ENCODE results near the gene NELFB. TPM values are rescaled to one million over a fixed set of nuclear protein-coding genes. Genes with fewer than 3 reads are reported as not detected.

The NELFB gene
- total RNA-seq, 1 donor from 2014 or later: 44.8 TPM

DNA sequence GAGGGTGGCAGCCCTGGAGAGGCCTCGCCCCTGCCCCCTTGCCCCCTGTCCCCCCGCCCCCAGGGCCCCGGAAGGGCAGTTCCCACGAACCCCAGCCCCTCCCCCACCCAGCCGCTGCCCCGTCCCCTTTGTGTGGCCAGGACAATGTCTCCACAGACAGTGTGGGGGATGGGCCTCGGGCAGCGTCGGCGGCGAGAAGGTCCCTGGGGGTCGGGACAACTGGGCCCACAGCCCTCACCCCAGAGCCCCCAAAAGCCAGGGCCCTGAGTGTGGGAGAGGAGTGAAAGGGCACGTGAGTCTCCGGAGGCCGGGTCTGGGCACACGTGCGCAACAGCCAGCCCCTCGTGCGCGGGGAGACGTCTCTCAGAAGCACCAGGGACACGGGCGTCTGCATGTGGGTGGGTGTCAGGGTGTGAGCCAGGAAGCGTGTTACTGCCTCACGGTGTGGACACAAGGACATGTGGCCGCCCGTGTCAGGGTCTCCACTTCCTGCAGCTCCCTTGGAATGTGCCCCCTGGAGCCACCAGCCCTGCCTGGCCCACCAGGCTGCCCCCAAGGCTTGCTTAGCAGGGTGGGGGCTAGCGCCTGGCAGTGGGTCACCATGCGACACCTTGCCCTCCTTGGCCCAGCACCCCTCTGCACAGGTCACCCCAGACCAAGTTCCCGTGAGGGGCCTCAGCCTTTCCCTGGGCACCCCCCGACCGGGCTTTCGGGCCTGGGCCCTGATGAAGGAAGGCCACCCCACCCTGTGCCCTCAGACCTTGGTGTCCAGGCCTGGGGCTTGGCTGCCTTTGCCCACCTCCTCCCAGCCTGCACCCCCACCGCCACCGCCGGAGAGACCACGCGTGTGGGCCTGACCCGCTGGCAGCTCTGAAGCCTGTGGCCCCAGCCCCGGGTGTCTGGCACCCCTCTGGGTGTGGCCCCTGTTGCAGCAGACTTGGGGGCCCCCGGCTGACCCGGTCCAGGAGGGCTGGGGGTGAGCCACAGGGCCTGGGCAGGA, 59.7 kb downstream of the NELFB start:
- DNase-seq: no peak

DNA sequence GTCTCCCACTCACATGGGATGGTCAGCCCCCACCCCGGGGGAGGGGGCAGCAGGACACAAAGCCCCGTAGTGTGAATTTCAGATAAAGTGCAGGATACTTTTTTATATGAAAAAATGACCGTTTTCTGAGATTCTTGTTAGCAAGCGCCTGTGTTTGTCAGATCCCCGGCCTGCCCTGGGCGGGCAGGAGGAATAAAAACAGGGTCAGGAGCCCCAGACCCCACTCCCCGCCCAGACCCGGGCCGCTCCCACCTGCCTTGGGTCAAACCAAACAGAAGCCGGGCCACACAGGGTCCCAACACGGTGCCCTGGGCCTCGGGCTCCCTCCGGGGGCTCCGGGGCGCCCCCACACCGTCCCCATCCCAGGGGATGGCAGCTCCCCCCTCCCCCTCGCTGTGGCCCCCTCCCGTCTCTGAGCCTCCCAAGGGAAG, 60.5 kb downstream of the NELFB start:
- no peak for DNase-seq

DNA sequence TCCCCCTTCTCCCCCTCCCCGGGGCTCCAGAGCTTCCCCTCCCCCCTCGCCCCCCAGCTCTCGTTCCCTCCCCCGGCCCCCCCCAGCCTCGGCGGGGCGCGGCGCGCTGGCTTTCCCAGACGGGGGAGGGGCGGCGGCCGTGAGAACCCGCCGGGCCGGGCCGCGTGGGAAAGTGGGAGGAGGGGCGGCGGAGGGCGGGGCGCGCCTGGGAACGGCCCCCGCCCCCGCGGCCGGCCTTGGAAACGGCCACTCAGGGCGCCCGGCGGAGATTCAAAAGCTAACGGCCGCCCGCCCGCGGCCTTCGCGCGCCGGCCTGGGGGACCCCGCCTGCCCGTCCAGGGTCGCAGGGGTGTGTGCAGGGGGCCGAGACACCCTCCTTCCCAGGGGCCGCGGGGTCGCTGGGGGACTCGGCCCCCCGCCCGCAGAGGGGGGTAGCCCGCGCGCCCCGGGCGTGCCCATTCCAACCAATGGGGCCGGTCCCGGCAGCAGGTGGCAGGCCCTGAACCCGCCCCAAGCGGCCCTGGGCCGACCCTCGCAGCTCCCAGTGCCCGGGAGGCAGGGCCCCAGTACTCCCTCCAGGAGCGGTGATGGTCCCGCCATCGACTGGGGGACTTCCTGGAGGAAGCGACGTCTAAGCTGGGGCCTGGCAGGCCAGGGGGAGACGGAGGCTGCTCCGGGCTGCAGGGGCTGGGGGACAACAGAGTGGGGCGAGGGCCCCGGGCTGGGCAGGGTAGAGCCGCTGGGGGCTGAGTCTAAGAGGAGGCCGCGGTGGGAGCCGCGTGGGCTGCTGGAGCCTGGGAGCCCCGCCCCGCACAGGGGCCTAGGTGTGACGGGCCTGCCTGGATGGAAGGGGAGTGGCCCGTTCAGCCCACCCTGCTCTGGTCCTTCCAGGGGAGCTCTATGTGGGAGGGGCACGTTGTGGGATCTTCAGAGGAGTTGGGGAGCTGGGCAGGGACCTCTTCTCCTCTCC, 61.2 kb downstream of the NELFB start:
- no peak for DNase-seq

DNA sequence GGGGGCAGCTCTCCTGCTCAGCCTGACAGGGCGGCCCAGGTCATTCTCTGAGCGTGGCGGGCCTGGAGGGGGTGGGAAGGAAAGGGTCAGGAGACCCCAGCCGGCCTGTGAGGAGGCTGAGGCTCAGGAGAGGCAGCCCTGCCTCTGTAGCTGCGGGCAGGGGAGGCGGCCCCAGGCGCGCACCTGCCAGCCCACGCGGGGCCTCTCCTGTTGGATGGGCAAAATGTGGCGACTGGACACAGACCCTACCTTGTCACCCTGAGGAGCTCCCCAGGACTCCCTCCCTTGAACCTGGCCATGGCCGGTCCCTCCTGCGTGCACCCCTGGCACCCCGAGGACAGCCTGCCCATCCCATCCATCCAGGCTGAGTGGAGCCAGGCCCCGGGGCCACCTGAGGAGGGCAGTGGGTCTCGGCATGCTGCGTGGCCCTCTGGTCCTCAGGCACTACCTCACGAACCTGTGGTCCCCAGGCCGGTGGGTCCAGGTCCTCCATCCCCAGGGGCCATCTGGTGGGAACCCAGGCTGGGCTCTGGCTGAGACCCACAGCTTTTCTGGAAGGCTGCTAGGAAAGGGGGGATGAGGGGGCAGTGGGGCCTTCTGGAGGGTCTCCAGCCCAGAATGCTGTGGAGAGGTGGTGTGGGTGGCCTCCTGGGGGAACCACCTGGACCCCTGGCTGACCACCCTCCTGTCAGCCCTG, 62.0 kb downstream of the NELFB start:
- DNase-seq: no peak

DNA sequence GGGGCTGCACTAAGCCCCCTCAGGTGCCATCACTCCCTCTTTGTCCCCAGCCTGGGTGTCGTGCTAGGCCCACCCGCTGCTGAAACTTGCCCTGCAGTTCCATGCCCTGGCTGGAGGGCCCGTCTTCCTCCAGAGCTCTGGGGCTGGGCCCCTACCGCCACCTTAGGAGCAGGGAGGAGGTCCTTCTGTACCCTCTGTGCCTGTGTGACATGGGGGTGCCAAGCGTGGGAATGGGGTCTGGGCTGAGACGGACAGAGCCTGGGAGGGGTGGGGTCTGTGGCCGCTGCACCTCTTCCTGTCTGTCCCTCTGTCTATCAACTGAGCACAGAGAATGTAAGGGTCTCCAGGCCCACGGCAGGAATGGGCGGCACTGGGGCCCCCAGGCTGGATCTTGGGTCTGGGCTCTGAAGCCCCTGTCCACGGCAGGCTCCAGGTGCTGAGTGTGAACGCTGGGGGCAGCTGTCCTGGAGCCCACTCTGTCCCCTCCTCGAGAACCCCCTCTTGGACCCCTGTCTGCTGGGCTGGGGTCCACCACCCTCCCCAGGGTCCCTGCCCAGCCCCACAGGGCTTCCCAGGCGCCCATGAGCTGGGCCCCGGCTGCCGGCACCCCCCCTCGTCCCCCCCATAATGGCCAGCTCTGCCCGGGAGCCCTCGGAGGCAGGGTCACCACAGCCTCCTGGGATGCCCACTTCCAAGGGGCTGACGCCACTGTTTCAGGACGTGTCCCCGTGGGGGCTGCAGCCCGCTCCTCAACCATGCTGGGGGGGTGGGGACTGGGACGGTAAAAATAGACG, 62.8 kb downstream of the NELFB start:
- DNase-seq: no peak

DNA sequence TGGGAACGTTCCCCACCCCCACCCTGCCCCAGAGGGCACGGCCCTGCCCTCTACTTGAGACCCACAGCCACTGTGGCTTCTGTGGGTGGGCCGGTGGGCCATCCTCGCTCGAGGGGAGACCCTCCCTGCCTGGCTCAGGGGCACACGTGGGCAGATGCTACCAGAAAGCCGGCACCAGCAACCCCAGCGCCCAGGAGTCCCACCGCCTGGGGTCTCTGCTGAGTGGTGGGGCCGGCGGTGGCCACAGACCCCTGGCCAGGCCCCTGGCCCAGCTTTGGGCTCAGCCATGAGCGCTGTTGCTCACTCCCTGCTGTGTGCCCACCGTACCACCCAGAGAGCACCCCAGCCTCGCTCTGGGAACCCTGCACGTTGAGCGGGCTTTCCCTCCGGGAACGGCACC, 63.5 kb downstream of the NELFB start:
- no peak for DNase-seq

DNA sequence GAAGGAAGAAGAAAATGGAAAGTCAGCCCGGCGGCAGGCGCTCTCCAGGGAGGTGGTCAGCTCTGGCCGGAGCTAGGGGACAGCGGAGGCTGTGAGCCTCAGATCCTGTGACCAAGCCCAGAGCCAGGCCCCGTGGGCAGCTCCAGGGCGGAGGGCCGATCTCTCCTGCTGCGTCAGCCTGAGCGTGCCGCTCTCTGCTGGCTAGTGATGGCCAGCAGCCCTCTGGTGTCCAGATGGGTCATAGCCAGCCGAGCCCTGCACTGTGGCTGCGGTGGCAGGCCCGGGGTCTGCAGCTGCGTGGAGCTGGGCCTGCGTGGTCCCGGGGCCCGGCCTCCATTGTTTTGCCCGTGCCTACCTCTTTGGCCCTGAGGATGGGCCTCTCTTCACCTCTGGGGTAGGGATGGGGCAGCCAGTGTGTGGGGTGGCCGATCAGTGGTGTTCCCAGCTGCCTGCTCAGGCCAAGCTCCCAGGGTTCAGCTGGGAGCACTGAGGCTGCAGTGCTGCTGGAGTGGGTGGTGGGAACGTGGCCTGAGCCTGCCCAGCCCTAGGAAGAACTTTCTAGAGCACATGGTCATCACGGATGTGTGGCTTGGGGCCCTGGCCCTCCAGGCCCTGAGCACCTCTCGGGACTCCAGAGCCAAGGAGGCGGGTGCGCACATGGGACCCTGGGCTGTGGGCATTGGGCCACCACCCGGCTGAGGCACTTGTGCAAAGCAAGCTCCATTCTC, 64.0 kb downstream of the NELFB start:
- no peak for DNase-seq

DNA sequence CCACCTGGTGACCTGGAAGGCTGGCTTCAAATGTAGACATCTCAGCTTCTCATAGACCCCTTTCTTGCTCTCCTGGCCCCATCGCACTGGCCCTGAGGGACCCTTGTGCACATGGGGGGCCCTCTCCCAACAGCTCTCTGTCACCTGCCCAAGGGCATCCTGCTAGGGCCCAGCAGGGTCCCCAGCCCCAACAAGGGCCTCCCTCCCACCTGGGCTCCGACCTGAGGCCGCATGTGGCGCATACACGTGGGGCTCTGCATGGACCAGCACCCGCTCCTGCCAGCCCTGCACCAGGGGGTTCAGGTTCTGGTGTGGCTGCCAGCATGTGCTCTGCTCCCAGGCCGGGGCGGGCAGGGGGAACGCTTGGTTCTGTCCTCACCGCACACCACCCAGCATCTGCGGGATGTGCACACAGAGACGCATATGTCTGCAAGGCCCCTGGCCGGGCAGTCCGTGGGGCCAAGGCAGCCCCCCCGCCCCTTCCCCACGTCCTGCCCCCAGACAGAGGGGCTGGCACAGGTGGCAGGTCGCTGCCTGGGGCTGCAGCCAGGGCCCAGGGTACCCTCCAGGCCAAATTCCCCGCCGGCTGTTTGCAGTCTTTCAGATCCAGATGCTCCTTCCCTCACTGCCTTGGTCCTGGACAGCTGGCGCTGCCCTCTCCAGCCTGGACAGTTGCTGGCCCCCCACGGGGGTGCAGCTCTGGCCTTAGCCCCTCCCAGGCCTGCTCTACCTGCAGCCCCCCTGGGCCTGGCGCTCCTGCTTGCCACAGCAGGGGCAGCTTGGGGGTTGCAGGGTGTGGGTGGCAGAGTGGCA, 64.8 kb downstream of the NELFB start:
- no peak for DNase-seq

DNA sequence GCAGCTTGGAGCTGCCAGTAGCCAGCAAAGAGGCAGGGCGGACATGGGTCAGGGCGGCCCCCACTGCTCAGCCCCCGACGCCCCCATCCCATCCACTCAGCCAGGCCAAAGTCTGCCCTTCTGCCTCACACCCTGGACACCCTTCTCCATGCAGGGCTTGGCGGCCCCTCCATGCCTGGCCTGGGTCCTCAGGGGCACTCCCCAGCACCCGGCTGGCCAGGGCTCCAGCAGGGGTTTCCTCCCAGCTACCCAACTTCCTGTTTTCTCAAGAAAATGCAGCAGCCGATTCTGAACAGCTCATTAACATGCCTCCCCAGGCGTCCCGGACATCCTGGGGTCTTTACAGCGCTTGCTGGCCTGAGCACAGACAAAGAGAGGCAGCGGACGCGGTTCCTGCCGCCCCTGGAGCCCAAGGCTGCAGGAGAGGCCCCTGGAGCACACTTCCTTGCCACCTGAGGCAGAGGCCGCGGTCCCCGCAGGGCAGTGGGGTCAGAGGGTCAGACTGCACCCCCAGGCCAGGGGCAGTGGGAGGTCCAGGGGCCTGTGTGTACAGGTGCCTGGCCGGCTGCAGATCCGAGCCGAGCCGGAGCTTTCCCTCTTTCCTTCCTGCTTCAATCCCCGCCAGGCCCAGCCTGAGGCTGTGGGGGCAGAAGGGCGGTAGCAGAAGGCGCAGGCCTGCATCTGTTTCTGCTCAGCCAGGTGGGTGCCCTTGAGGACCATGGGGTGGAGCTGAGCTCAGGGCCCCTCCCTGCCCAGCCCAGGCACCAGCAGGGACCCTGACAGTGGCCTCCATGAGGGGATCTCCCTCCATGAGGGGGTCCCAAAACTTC, 65.6 kb downstream of the NELFB start:
- no peak for DNase-seq

DNA sequence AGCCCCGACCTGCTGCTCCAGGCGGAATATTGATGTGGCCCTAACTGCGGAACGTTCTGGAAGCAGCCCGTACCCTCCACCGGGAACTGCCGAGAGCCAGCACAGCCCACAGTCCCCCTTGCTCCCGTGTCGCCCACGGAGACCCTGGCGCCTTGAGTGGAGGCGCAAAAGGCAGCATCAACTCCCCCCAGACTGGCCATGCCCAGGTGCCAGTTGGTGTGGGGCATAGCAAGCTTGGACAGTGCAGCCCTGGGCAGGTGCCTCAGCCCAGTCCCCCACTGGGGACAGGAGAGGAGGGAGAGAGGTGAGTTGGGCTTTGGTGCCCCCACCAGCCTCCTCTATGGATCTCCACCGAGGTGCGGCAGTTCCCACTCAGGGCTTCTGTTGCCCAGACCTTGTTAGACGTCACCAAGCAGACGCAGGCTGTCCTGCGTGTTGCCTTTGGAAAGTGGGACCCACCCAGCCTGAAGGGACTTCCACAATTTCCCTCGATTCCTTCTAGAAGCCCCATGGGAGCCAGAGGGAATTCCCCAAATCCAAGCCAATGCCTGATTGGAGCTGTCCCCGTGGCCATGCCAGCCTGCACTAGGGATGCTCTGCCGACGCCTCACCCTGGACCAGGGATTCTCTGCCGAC, 66.7 kb downstream of the NELFB start:
- DNase-seq: no peak

Other genes with a start within 250 kb of the NELFB start
- gene ABCA2, start 227.1 kb upstream of the NELFB start, total RNA-seq: 20.9 TPM
- gene FUT7, start 223.2 kb upstream of the NELFB start, total RNA-seq: not detected
- 15.3 TPM for gene NPDC1, start 209.2 kb upstream of the NELFB start, total RNA-seq
- 0.16 TPM for gene ENTPD2, start 201.3 kb upstream of the NELFB start, total RNA-seq
- gene SAPCD2, start 184.8 kb upstream of the NELFB start, total RNA-seq: 1.6 TPM
- gene UAP1L1, start 177.8 kb upstream of the NELFB start, total RNA-seq: 0.31 TPM
- gene MAN1B1, start 168.3 kb upstream of the NELFB start, total RNA-seq: 38.5 TPM
- gene DPP7, start 140.6 kb upstream of the NELFB start, total RNA-seq: 17.6 TPM
- 31.2 TPM for gene GRIN1, start 116.2 kb upstream of the NELFB start, total RNA-seq
- 0.62 TPM for gene LRRC26, start 85.3 kb upstream of the NELFB start, total RNA-seq
- gene TMEM210, start 83.3 kb upstream of the NELFB start, total RNA-seq: not detected
- 19.3 TPM for gene ANAPC2, start 66.8 kb upstream of the NELFB start, total RNA-seq
- 13.4 TPM for gene SSNA1, start 66.7 kb upstream of the NELFB start, total RNA-seq
- 4.7 TPM for gene TPRN, start 54.6 kb upstream of the NELFB start, total RNA-seq
- gene TMEM203, start 49.7 kb upstream of the NELFB start, total RNA-seq: 42.9 TPM
- gene NDOR1, start 49.6 kb upstream of the NELFB start, total RNA-seq: 2.8 TPM
- gene RNF208, start 33.1 kb upstream of the NELFB start, total RNA-seq: 1.4 TPM
- gene CYSRT1, start 30.2 kb upstream of the NELFB start, total RNA-seq: not detected
- not detected for gene RNF224, start 27.8 kb upstream of the NELFB start, total RNA-seq
- gene SLC34A3, start 24.4 kb upstream of the NELFB start, total RNA-seq: 0.16 TPM
- 68.9 TPM for gene TUBB4B, start 14.0 kb upstream of the NELFB start, total RNA-seq
- not detected for gene STPG3, start 4.0 kb upstream of the NELFB start, total RNA-seq
- 0.31 TPM for gene TOR4A, start 22.4 kb downstream of the NELFB start, total RNA-seq
- gene NRARP, start 46.9 kb downstream of the NELFB start, total RNA-seq: 3.6 TPM
- 14.2 TPM for gene EXD3, start 167.8 kb downstream of the NELFB start, total RNA-seq
- 2.0 TPM for gene NOXA1, start 168.1 kb downstream of the NELFB start, total RNA-seq
- 0.16 TPM for gene ENTPD8, start 186.0 kb downstream of the NELFB start, total RNA-seq
- 35.7 TPM for gene NSMF, start 204.0 kb downstream of the NELFB start, total RNA-seq

Measured in occipital lobe (tissue), 2 donors.